ENCODE data around the gene ZMAT1.
A peak's percentile ranks its signal among the peaks of the same experiment; 100 is the strongest.
"Not testable (repeated sequence)": the region's sequence is repeated elsewhere in the genome, so short reads cannot be mapped to it uniquely, and the experiment has no call there.

Gene ZMAT1

GRCh38 chrX:101931488-101932248 lies at the start of gene ZMAT1:
Gene ZMAT1 (minus strand): TSS chrX:101932027. CDS start chrX:101932008, 19 bp downstream.
- peak; percentile 83 for DNase-seq

- DNase-seq: no peak
These were observed 45.3 kb upstream of the ZMAT1 start for GRCh38 chrX:101977106-101977505.

- no peak for DNase-seq
These were observed 41.2 kb upstream of the ZMAT1 start for GRCh38 chrX:101973066-101973465.

- DNase-seq: not testable (repeated sequence)
These were observed 33.2 kb upstream of the ZMAT1 start for GRCh38 chrX:101964923-101965539.

- DNase-seq: no peak
These were observed 26.3 kb upstream of the ZMAT1 start for GRCh38 chrX:101958139-101958538.

- no peak for DNase-seq
These were observed 25.3 kb upstream of the ZMAT1 start for GRCh38 chrX:101957174-101957573.

GRCh38 chrX:101956556-101956955 lies 24.7 kb upstream of the ZMAT1 start:
- DNase-seq: no peak

GRCh38 chrX:101950581-101950980 lies 18.8 kb upstream of the ZMAT1 start:
- DNase-seq: no peak

- no peak for DNase-seq
These were observed 383 bp upstream of the ZMAT1 start for GRCh38 chrX:101932249-101932570.

- no peak for DNase-seq
These were observed 715 bp downstream of the ZMAT1 start for GRCh38 chrX:101931136-101931487.

- DNase-seq: no peak
These were observed 6.1 kb downstream of the ZMAT1 start for GRCh38 chrX:101925733-101926132.

- no peak for DNase-seq
These were observed 13.1 kb downstream of the ZMAT1 start for GRCh38 chrX:101918751-101919150.

- DNase-seq: no peak
These were observed 25.6 kb downstream of the ZMAT1 start for GRCh38 chrX:101906136-101906796.

GRCh38 chrX:101904996-101905395 lies 26.8 kb downstream of the ZMAT1 start:
- no peak for DNase-seq

Measured in activated CD4-positive, CD25-positive, alpha-beta regulatory T cell treated with anti-CD3 and anti-CD28 coated beads, Interleukin-2, amount 50 U/mL, for 72 hours (primary cell).